RCC 7860 (cell line): Measurements from ENCODE around the gene DLX5.
"Not testable (repeated sequence)": the region's sequence is repeated elsewhere in the genome, so short reads cannot be mapped to it uniquely, and the experiment has no call there.

Source experiments
- DNase-seq: peaks from one replicate; pipeline ENCODE4 v3.0.0-alpha.2; 2015; ENCODE audit warnings: low spot score
- FAIRE-seq: peaks from 2 replicates; lab custom pipeline; 2012; peaks lifted over from hg19 to GRCh38; lab: Jason Lieb, UNC

Gene DLX5

DNA sequence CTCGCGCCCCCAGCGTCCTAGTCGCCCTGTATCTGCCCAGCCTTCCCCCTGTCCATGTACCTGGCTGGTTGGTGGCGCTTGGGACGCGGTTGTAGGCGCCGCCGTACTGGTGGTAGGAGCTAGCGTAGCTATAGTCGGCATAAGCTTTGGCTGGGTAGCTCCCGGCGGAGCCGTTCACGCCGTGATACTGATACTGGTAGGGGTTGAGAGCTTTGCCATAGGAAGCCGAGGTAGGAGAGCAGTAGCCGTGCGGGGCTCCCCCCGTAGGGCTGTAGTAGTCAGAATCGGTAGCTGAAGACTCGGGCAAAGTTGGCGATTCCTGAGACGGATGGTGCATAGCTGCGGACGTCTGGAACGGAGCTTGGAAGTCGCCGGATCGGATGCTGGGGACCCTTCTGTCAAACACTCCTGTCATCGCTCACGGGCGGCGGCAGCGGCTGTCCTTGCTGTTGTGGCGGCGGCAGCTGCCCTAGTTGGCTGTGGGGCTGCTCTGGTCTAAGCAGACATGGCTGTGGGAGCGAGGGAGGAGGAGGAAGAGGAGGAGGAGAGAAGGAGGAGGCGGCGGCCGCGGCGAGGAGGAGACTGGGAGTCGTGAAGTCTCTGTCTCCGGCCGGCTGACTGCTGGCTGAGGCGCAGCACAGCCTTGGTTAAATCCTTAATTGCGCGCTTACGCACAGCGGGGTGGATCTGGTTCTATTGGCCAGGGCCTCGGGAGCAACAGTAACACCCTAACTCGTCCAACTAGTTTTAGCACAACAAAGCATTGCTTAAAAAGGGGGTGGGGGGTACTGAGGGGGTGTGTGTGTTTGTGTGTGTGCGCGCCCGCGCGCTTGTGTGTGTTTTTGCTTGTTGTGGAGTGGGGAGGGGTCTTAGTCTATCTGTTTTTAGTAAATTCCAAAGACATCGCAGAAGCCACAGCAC, at the start of gene DLX5:
Gene DLX5, minus strand, starts transcription at position 623 of the 921 bp plus-strand sequence. Its CDS starts 208 bp downstream, at position 415.
- FAIRE-seq (no peak), DNase-seq (no peak)

DNA sequence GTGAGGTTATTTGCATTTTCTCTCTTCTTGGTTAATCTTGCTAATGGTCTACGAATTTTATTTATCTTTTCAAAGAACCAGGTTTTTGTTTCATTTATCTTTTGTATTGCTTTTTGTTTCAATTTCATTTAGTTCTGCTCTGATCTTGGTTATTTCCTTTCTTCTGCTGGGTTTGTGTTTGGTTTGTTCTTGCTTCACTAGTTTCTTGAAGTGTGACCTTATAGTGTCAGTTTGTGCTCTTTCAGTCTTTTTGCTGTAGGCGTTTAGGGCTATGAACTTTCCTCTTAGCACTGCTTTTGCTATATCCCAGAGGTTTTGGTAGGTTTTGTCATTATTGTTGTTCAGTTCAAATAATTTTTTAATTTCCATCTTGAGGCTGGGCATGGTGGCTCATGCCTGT, 47.4 kb upstream of the DLX5 start:
- not testable (repeated sequence) for FAIRE-seq, DNase-seq

DNA sequence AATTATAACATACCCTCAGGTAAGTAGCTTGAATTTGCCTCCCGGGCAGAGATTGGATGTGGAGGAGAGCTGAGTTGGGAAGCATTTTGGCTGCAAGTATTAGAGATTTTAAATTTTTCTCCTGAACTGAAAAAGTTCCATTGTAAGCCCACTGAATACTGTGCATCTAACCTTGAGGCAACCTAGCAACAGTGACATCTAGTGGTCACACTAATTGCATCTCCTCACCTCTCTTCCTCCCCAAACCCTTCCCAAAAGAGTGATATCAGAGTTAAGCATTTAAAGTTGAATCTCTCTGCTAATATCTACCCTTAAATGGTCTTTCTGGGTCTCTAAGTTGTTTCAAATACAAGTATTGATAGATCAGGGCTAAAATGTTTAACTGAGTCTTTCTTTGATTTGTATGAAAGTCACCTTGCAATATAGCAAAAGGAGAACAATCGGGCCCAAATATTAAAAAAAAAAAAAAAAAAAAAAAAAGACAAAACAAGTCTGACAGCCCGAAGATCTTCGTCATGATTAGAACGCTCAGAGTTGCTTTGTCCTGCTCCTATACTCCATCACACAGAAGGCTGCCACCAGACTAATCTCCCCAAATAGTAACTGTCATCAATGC, 40.4 kb upstream of the DLX5 start:
- DNase-seq (peak; percentile 43), FAIRE-seq (peak; percentile 35)

DNA sequence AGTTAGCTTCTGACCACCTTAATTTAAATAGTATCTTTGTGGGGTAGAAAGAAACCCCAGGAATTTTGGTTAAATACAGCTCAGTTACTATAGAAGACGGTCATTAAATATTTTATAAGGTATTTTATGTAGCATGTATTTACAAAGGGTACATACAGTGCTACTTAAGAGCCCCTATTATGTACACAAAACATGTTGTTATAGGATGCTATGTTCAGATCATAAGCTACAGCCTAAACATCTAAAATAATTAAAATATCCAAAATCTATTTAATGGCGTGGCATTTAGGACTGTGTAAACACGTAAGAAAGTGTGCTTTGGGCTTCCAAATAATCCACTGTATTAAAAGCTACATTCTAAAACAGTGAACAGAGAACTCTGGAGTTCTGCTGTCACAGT, 39.4 kb upstream of the DLX5 start:
- DNase-seq (no peak), FAIRE-seq (no peak)

DNA sequence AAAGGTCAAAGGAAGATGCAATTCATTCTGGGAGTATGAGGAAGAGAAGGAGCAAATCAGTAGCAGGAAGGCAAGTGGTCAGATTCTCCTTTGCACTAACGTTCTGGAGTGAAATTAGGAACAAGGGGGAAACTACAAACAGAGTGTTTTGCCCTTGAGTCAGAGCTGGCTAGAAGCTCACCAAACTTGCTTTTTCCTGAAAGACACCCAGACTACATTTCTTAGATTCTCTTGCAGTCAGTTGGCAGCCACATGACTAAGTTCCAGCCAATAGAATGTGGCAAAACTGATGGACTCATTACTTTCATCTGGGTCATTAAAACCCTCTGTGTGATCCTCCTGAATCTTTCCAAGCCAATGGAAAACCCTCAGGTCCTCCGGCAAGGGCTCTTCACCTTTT, 18.6 kb upstream of the DLX5 start:
- DNase-seq (no peak), FAIRE-seq (no peak)

DNA sequence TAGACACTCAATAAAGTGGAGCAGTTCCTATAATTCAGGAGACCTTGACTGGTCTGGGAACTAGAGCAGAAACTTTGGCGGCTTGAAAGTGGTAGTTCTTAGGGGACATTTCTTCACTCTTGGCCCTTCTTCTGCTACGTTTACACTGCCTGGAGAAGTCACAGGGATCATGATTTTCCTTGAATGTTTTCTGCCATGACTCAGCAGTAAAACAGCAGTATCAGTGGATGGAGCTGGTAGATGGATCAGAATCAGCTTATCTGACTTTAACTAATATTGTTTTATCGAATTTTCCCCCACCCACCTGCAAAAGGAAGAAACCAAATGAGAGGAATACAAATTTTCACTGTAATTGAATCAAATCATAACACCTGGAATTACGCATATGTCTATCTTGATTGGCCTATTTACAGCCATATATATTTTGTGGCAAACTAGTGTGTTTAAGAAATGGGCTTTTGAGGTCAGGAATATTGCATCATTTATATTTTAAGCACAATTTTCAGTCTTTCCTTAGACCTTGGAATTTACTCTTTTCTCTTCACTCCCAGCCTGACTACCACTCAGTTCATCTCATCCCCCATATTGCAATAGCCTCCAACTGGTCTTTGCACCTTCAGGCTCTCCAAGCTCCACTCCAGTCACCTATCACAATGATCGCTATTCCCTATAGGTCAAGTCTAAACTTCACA, 14.9 kb upstream of the DLX5 start:
- DNase-seq, result no peak
- no peak for FAIRE-seq

DNA sequence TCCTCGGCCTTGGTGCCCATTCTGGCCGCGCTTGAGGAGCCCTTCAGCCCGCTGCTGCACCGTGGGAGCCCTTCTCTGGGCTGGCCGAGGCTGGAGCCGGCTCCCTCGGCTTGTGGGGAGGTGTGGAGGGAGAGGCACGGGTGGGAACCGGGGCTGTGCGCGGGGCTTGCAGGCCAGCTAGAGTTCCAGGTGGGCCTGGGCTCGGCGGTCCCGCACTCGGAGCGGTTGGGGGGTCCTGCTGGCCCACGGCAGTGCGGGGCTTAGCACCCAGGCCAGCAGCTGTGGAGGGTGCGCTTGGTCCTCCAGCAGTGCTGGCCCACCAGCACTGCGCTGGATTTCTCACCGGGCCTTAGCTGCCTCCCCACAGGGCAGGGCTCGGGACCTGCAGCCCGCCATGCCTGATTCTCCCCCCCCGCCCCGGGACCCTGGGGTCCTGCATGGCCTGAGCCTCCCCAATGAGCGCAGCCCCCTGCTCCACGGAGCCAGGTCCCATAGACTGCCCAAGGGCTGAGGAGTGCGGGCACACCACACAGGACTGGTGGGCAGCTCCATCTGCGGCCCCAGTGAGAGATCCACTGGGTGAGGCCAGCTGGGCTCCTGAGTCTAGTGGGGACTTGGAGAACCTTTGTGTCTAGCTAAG, 9.7 kb upstream of the DLX5 start:
- not testable (repeated sequence) for DNase-seq, FAIRE-seq

DNA sequence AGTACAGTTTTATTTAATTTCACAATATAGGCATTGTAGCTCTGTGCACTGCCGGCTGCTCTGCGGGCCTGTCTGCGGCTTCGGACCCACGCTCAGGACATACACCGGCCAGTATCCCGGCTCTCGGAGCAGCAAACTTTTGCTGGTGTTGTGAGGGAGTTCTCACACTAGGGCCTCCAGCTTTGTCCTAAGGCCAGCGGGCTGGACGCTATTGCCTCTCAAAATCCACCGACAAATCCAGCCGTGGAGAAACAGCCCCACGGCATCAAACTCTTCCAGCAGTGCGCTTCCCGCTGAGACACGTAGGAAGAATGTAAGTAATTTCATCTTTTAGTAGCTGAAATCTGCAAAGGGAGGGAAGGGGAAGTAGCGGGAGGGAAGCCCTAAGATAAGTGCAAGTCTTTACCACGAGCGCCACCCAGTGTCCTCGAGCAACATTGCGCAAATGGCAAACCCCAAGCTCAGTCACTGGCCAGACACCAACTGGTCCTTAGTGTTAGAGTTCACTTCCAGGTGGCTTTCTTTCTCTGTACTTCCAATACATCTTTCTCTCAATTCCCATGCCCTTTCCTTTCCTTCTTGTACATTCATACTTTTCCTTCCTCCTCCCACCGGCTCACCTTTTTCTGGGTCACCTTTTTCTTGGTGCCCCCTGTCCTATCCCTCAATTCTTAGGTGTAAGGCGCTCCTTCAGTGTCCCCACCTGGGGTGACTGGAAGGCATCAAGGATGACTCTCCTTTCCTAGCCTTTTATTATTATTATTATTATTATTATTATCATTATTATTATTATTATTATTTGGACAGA, 3.0 kb upstream of the DLX5 start:
- FAIRE-seq, result no peak
- DNase-seq, result peak; percentile 62

DNA sequence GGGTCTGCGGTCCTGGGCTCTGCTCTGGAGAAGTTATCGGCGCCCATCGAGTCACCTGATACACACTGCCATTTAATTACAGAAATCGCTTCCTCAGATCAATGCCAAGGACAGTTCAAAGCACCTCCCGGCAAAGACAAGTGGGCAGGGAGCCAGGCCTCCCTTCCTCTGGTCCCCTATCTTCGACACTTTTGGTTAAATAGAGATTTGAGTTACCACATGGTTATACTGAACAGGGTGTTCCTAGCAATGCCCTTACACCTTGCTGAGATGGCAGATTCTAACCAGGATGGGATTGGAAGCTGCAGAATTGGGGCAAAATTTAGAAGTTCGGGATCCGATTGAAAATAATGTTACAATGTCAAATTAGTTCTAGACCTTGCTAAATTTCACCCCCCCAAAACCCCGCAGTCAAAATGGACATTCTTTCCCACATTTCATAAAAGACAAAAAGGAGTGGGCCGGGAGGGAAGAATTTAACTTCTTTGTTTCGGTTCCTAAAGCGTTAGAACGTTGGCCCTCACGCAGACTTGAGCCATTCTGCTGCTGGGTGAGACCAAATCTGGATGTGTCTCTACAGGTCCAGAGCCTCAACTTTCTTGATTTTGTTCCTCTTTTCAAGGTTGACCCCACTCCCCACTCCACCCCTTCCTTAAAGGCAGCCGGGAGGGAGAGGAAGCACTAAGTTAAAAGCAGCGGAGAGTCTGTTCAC, 2.2 kb upstream of the DLX5 start:
- FAIRE-seq, result no peak
- no peak for DNase-seq

DNA sequence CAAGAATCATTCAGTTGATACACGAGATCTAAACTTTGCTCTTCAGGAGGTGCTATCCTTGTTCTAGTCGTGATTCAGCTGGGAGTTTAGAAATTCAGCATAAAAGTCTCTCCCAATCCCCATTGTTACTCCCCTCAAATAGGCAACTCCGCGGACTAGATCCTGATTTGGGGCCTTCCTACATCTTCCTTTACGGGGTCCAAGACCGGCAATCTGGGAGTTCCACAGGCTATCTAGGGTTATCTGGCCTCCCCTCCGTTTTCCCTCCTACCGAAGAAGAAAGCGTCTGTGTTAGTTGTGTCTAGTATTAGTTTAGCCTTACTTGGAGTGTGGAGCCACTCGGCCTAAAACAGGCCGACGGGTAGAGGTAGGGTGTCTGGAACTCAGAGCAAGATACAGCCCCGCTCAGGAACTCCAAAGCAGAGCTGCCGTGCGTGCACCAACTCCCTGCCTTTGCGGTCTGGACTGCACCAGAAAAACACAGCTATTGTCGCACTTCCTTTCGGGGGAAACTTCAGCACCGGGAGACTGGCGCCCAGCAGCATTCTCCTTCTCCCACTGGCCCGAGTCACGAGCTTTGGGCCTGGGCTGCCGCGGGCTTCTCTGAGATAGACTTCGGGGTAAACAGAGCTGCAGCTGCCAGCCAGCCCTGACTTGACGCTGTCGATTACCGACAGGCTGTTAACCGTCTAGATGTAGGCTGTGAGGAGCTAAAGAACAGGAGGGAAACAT, 1.5 kb upstream of the DLX5 start:
- FAIRE-seq, result no peak
- no peak for DNase-seq

DNA sequence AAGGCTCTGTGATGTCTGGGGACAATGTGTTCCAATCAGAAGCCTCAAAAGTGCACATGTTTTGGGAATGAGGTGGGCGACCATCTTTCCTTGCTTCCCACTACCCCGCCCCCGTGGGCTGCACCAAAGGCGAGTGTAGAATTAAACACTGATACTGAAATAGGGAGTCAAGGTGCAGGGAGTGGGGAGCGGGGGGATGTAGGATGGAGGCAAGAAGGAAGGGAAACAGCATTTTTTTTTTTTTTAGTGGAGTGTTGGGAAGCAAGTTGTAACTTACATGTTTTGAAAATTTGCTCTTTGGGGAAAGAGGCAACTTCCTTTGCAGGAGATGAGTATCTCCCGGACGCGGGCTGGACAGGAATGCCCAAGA, 484 bp upstream of the DLX5 start:
- no peak for FAIRE-seq

DNA sequence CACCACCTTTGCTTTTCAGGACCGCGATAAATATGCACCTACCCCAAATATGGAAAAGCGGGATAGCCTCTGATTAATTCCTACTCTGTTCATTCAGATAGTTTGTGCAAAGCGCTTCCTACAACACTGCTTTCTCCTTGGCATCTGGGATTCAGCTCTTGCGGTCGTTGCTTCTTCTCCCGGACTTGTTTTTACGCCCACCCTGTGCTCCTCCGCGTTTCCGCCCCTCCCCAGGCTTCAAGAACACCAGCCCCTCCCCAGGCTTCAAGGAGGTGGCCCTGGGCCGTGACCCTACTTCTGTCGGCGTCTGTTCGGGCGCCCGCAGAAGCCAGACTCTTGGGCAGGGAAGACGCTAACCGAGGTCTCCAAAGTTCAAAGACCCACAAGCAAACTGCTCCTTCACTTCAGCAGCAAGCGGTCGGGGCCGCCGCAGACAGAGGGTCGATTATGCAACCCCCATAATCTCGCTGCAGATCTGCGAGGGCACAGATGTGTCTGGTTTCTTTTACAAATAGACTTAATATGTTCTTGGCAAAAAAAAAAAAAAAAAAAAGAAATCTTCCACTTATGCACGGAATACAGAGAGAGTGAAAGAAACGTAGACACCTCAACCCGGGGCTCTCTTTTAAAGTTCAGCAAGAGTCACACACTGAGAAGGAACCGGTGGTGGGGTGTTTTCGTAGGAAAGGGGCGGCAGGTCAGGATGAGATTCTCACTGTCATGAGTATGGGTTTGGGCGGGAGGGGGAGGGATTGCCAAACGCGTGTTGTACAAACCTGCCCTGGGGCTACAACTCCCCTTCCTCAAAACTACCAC, 1.9 kb downstream of the DLX5 start:
- DNase-seq (no peak), FAIRE-seq (no peak)

More for the DNA sequence above, 484 bp upstream of the DLX5 start:
- DNase-seq, result no peak

DNA sequence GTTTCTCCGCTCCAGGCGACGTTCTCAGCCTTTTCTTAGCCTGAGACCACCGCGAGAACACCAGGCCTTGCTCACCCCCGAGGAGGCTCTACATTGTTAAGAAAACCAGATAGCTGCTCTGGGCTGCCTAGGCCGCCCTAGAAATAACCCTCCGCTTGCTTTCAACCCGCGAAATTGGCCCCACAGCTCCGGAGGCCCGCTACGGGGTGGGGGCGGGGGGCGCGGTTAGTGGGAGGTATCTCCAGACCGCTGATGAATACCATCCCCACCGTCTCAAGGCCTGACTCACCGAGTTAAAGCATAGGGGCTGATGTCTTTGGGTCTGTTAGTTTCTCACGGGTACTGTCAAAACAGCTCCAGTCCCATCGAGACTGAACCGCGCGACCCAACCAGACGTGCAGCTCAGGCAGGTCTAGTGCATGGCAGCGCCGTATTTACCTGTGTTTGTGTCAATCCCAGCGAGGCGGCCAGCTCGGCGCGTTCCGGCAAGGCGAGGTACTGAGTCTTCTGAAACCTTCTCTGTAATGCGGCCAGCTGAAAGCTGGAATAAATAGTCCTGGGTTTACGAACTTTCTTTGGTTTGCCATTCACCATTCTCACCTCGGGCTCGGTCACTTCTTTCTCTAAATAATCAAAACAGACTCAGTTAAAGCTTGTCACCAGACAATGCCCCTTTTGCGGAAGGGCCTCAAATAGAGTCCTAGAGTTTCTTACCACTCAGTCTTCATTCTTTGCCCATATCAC, 2.7 kb downstream of the DLX5 start:
- DNase-seq (no peak), FAIRE-seq (no peak)

DNA sequence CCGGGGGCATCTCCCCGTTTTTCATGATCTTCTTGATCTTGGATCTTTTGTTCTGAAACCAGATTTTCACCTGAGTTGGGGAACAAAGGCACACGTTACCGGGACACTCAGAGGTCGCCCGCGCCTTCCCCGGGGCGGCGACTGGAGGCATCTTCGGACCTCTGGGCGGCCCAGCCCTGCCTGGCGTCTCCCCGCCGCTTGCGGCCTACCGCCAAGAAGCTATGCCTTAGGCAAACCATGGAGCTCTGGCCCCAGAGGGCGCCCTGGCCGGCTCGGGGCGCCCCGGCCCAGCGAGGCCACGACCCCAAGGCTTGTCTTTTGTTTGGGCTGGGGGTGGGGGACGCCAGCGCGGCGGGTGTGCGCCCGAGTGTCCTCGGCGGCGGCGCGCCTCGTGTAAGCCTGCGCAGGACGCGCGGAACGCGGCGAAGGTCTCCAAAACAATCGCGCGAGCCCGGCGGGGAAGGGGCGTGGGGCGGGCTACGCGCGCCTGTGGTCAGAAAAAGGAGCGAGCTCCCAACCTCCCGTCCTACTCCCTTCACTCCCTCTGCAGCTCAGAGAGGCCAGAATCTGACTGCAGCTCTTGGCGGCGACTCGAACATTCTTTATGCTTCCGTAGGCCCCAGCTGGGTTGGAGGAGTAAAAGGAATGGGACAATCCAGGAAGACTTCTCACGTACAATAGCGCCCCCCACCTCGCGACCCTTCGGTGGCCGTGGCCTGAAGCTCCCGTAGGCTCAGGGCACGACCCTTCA, 3.5 kb downstream of the DLX5 start:
- FAIRE-seq (no peak), DNase-seq (no peak)

DNA sequence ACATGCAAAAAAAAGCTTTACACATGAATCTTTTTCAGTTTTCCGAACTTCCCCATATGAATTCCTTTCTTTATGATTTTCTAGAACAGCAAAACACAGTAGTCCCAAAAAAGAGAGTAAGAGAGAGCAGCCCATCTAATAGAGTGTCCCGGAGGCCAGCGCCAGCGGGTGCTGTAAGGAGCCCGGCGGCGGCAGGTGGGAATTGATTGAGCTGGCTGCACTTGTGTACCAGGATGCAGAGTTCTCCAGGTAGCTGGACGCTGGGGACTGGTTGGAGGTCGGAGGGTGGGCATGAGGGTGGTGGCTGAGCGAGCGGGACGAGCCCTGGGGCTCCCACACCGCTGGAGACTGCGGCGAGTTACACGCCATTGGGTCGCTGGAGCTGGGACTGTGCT, 4.0 kb downstream of the DLX5 start:
- DNase-seq, result no peak

DNA sequence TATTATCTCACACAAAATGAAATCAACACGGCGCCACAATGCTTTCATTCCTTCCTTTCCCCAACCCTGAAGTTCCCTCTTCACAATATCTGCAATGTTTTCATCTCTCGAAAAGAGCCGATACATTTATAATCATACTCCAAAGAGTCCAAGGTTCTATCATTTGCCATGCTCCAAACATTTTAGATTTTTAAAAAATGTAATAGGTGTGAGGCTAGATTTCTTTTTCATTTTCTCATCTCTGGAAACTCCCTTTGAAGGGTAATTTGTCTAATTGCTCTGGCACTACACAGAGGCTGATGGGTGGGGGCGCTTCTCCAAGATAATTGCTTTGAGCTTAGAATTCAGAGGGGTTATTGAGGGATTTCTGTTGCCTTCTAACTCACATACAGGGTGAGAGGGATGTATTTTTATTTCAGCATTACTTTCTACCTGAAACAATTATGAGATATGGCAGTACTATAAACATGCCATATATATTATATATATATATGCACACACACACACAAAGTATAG, 4.9 kb downstream of the DLX5 start:
- no peak for DNase-seq
- no peak for FAIRE-seq

More for the DNA sequence above, 4.0 kb downstream of the DLX5 start:
- no peak for FAIRE-seq
